GM12878 (cell line): ENCODE data around the gene CLEC17A.
"Not testable (repeated sequence)": the region's sequence is repeated elsewhere in the genome, so short reads cannot be mapped to it uniquely, and the experiment has no call there.

Source experiments
- ATF7 ChIP-seq: fragments of 450-650 bp; IDR thresholded peaks from 2 replicates; pipeline ENCODE4 v1.6.1; 2016; ENCODE audit warnings: low read depth, mild to moderate bottlenecking
- CEBPB ChIP-seq, 2 experiments: fragments of 150-350 bp in 1 of 2; IDR thresholded peaks; 2 replicates each; pipeline ENCODE4 v1.6.1; 2012 to 2014; ENCODE audit warnings: low read depth in 2 of 2, low read length in 2 of 2, borderline replicate concordance in 1 of 2, inconsistent platforms in 1 of 2
- CHD1 ChIP-seq: IDR thresholded peaks from 2 replicates; pipeline ENCODE4 v1.6.1; 2012; ENCODE audit warnings: low read depth, low read length, improper control_type of control experiment
- MXI1 ChIP-seq: fragments of 150-350 bp; IDR thresholded peaks from 2 replicates; pipeline ENCODE4 v1.6.1; 2011; ENCODE audit warnings: low read depth, mild to moderate bottlenecking, inconsistent platforms, low read length, improper control_type of control experiment
- POLR2A ChIP-seq: IDR thresholded peaks from 2 replicates; pipeline ENCODE4 v1.6.1; 2011; ENCODE audit warnings: low read depth, mild to moderate bottlenecking, low read length
- RFX5 ChIP-seq: IDR thresholded peaks from 2 replicates; pipeline ENCODE4 v1.6.1; 2011; ENCODE audit warnings: low read depth, low read length, improper control_type of control experiment
- SMAD1 ChIP-seq: fragments of 450-650 bp; IDR thresholded peaks from 2 replicates; pipeline ENCODE4 v1.6.1; 2018; ENCODE audit warnings: mild to moderate bottlenecking, low read depth; ENCODE audit not compliant: partially characterized antibody
- STAT1 ChIP-seq: fragments of 450-650 bp; conservative IDR thresholded peaks from 2 replicates; pipeline ENCODE4 v1.6.1; 2014; ENCODE audit warnings: antibody characterized with exemption, mild to moderate bottlenecking
- TF ChIP-seq, protein P1 (sequence below), 3 experiments: IDR thresholded peaks in 2 of 3; conservative IDR thresholded peaks in 1 of 3; 2 replicates each; pipeline ENCODE4 v1.5.1; 2011; ENCODE audit warnings: low read depth in 3 of 3, low read length in 3 of 3, mild to moderate bottlenecking in 3 of 3, control low read depth in 2 of 3, moderate library complexity in 2 of 3, inconsistent platforms in 1 of 3, mixed read lengths in 1 of 3; ENCODE audit not compliant: control insufficient read depth in 2 of 3, insufficient read depth in 1 of 3; ENCODE audit errors: extremely low read depth in 1 of 3
- TF ChIP-seq, protein P2 (sequence below): IDR thresholded peaks from 2 replicates; pipeline ENCODE4 v1.6.1; 2012; ENCODE audit warnings: low read depth, low read length, improper control_type of control experiment

DNA sequence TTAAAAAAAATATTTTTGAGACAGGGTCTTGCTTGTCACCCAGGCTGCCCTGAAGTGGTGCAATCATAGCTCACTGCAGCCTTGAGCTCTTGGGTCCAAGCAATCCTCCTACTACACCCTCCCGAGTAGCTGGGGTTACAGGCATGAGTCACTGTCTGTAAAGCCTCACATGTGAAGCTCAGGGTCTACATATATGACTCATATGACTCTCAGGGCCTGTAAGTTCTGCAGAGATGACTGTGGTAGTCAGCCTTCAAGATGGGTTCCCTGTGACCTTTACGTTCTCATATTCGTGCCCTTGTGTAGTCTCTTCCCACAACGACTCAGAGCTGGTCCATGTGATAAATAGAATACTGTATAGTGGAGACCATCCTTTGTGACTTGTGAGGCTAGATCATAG lies 6.5 kb downstream of the CLEC17A start:
- not testable (repeated sequence) for TF ChIP-seq CEBPB (IDR thresholded peaks at IDR 0.05; ENCODE audit: borderline replicate concordance in 1 of 2, low read depth in 2 of 2, low read length in 2 of 2); MXI1; SMAD1; POLR2A; CHD1; ATF7; RFX5; STAT1
- TF ChIP-seq, protein P1, sequence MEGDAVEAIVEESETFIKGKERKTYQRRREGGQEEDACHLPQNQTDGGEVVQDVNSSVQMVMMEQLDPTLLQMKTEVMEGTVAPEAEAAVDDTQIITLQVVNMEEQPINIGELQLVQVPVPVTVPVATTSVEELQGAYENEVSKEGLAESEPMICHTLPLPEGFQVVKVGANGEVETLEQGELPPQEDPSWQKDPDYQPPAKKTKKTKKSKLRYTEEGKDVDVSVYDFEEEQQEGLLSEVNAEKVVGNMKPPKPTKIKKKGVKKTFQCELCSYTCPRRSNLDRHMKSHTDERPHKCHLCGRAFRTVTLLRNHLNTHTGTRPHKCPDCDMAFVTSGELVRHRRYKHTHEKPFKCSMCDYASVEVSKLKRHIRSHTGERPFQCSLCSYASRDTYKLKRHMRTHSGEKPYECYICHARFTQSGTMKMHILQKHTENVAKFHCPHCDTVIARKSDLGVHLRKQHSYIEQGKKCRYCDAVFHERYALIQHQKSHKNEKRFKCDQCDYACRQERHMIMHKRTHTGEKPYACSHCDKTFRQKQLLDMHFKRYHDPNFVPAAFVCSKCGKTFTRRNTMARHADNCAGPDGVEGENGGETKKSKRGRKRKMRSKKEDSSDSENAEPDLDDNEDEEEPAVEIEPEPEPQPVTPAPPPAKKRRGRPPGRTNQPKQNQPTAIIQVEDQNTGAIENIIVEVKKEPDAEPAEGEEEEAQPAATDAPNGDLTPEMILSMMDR (IDR thresholded peaks at IDR 0.05 in 2 of 3, conservative IDR thresholded peaks at IDR 0.05 in 1 of 3; ENCODE audit: control insufficient read depth in 2 of 3, extremely low read depth in 1 of 3, insufficient read depth in 1 of 3, low read depth in 3 of 3, low read length in 3 of 3) = not testable (repeated sequence)
- TF ChIP-seq, protein P2, sequence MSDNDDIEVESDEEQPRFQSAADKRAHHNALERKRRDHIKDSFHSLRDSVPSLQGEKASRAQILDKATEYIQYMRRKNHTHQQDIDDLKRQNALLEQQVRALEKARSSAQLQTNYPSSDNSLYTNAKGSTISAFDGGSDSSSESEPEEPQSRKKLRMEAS = not testable (repeated sequence)
